ENCODE measurements around the gene HNRNPLL.

The HNRNPLL gene

GRCh38 chr2:38522754-38523349 is 79.9 kb downstream of the HNRNPLL start:
- no peak for DNase-seq (ENCODE audit: extremely low read depth, insufficient read length)
- no peak overlapping the region for H3K4me3 ChIP-seq (replicated peaks; ENCODE audit: low read depth, low read length)
- no peak for TF ChIP-seq CTCF (IDR thresholded peaks at IDR 0.05; ENCODE audit: insufficient read depth, low read length, poor library complexity, severe bottlenecking)
- H3K36me3 ChIP-seq (ENCODE audit: control insufficient read depth, insufficient read depth, low read length) = no peaks in the 10 kb centered on the region
- peaks cover 1% of the 10 kb centered on the region for H3K27me3 ChIP-seq (replicated peaks; ENCODE audit: control insufficient read depth, insufficient read depth, low read length)

- Histone ChIP-seq H3K36me3 (ENCODE audit: control insufficient read depth, insufficient read depth, low read length) (no peaks in the 10 kb centered on the region), H3K4me3 (replicated peaks; ENCODE audit: low read depth, low read length) (no peak overlapping the region), H3K27me3 (replicated peaks; ENCODE audit: control insufficient read depth, insufficient read depth, low read length) (peaks cover 1% of the 10 kb centered on the region)
- no peak for DNase-seq (ENCODE audit: extremely low read depth, insufficient read length)
- no peak for TF ChIP-seq CTCF (IDR thresholded peaks at IDR 0.05; ENCODE audit: insufficient read depth, low read length, poor library complexity, severe bottlenecking)
Observed at GRCh38 chr2:38521835-38522234, 80.9 kb downstream of the HNRNPLL start.

- TF ChIP-seq CTCF (IDR thresholded peaks at IDR 0.05; ENCODE audit: insufficient read depth, low read length, poor library complexity, severe bottlenecking) = no peak
- no peaks in the 10 kb centered on the region for H3K36me3 ChIP-seq (ENCODE audit: control insufficient read depth, insufficient read depth, low read length)
- no peak for DNase-seq (ENCODE audit: extremely low read depth, insufficient read length)
- H3K4me3 ChIP-seq (replicated peaks; ENCODE audit: low read depth, low read length) = no peak overlapping the region
- H3K27me3 ChIP-seq (replicated peaks; ENCODE audit: control insufficient read depth, insufficient read depth, low read length) = no peaks in the 10 kb centered on the region; the same call in 1 of the 2 replicates
Observed at GRCh38 chr2:38517284-38517683, 85.4 kb downstream of the HNRNPLL start.

GRCh38 chr2:38516526-38516925 is 86.2 kb downstream of the HNRNPLL start:
- no peaks in the 10 kb centered on the region; the same call in 1 of the 2 replicates for H3K27me3 ChIP-seq (replicated peaks; ENCODE audit: control insufficient read depth, insufficient read depth, low read length)
- TF ChIP-seq CTCF (IDR thresholded peaks at IDR 0.05; ENCODE audit: insufficient read depth, low read length, poor library complexity, severe bottlenecking) = no peak
- DNase-seq (ENCODE audit: extremely low read depth, insufficient read length) = no peak
- H3K36me3 ChIP-seq (ENCODE audit: control insufficient read depth, insufficient read depth, low read length) = no peaks in the 10 kb centered on the region
- H3K4me3 ChIP-seq (replicated peaks; ENCODE audit: low read depth, low read length) = no peak overlapping the region

GRCh38 chr2:38516122-38516521 is 86.6 kb downstream of the HNRNPLL start:
- Histone ChIP-seq H3K4me3 (replicated peaks; ENCODE audit: low read depth, low read length) (no peak overlapping the region), H3K27me3 (replicated peaks; ENCODE audit: control insufficient read depth, insufficient read depth, low read length) (no peaks in the 10 kb centered on the region; the same call in 1 of the 2 replicates), H3K36me3 (ENCODE audit: control insufficient read depth, insufficient read depth, low read length) (no peaks in the 10 kb centered on the region)
- no peak for TF ChIP-seq CTCF (IDR thresholded peaks at IDR 0.05; ENCODE audit: insufficient read depth, low read length, poor library complexity, severe bottlenecking)
- no peak for DNase-seq (ENCODE audit: extremely low read depth, insufficient read length)

All from GM06990 (cell line).